Subcutaneous preadipocyte (primary cell): Measurements from ENCODE around the gene AGAP9. TPM values are rescaled to one million over a fixed set of nuclear protein-coding genes. Genes with fewer than 3 reads are reported as not detected.

Experiments
- small RNA-seq: library from RNA; depleted of rRNA; stranded (forward); fragments of <200 nt; gene quantifications from one replicate; pipeline ENCODE3, GENCODE V24; 2012
- total RNA-seq: library from RNA; depleted of rRNA; stranded (reverse); fragments of >200 nt; gene quantifications from 2 replicates; pipeline ENCODE4 v1.2.3, GENCODE V29; 2012

The AGAP9 gene
- 5.5 and 6.5 TPM in 2 replicates for total RNA-seq

DNA sequence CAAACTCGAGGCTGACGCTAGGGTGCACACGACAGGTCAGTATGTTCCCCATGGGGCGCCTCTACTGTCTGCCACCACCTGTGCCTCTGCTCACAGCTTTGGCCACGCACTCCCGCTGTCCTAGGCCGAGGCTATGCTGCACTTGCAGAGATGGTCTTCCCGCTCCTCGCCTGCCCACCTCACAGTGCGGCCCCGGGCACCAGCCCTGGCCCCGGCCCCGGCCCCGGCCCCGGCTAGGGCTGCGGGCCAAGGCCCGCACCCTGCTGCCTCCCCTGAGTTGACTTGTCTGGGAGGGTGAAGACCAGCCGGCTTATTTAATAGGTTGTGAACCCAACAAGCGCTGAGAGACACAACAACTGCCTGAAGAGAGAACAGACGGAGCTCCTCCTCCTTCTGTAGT lies at the start of gene AGAP9:
TSS of gene AGAP9 (minus strand) at position 164 of the 400 bp plus-strand sequence. CDS start at position 52, 112 bp downstream.

DNA sequence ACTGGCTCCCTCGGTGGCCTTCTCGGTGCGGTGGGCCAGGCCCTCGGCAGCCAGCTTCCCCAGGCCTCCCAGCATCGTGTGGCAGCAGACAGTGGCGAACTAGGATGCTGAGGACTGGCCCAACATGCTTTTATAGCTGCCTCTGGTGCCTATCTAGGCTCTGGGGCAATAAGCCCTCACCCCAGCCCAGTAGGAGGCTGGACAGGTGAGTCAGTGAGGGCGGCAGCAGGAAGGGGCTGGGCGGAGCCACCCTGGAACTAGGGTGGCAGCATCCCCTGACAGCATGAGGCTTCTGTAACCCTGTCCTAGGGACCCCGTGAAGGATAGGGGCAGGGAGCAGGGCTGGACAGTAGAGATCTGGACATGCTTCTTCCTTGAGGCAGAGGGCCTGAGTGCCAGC lies 31.8 kb downstream of the AGAP9 start, which contains the start of gene FAM25G:
TSS of gene FAM25G (minus strand) at position 101 of the 400 bp plus-strand sequence. CDS start at position 75, 26 bp downstream.

DNA sequence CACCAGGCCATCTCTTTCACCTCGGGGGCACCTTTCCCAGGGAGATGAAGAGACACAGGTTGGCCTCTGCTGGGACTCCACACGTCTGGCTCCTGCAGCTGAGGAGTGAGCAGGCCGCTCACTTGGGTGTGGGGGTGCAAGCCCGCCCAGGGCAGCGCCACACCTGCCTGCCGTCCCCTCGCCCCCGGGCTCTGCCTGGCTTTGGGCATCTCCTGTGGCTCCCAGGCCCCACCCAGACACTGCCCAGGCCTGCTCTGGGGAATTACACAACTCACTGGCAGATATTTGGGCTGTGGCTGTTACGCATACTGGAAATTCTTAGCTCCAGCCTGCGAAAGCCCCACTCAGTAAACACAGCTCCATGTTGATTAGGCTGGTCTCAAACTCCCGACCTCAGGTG lies 39.5 kb downstream of the AGAP9 start, which contains the start of gene ANXA8:
TSS of gene ANXA8 (minus strand) at position 193 of the 400 bp plus-strand sequence. CDS start at position 11, 182 bp downstream.

Small RNA genes within 50 kb of the gene (small RNA-seq; reads per million reads assigned to genes)
- gene AL591684.3: not detected
- not detected for gene RNA5SP312

Other genes starting within 250 kb of the AGAP9 start
- under 0.01 TPM in 1 of 2 replicates, not detected in the other for gene GDF10, start 223.4 kb downstream of the AGAP9 start, total RNA-seq
- gene GDF2, start 201.2 kb downstream of the AGAP9 start, total RNA-seq: not detected in 2 replicates
- not detected in 2 replicates for gene RBP3, start 175.3 kb downstream of the AGAP9 start, total RNA-seq
- under 0.01 TPM in 2 replicates for gene ZNF488, start 139.3 kb downstream of the AGAP9 start, total RNA-seq
- gene ANXA8, start 39.5 kb downstream of the AGAP9 start, total RNA-seq: under 0.01 and 0.20 TPM in 2 replicates
- gene FAM25G, start 31.9 kb downstream of the AGAP9 start, total RNA-seq: not detected in 2 replicates
- not detected in 2 replicates for gene SYT15B, start 240.0 kb upstream of the AGAP9 start, total RNA-seq